HG03520 (cell line): ENCODE measurements around the gene CREG2.
"Not testable (repeated sequence)": the region's sequence is repeated elsewhere in the genome, so short reads cannot be mapped to it uniquely, and the experiment has no call there.

Experiments used
- ATAC-seq: cut with Tn5 transposase; IDR thresholded peaks from one replicate; pipeline ENCODE4 v1.9.1; 2021; ENCODE audit warnings: mild to moderate bottlenecking, moderate library complexity; ENCODE audit not compliant: unreplicated experiment

The CREG2 gene

DNA sequence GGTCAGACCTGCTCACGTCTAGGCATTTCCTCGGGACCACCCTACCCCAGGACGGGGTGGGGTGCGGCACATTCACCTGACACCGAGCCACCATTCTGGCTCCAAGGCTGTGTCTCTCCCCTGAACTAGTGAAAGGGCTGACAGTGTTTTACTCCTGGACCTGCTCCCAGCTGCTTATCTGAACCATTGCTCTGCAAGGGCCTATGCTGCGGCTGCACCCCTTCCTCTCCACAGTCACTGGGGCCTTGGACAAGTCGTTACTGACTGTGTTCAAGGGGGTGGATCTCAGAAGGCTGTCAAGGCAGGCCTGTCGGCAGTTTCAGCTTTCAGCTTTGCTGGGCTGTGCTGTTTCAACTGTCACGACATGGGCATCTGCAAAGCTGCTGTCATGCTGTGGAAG is 11.7 kb downstream of the CREG2 start:
- ATAC-seq, result no peak

GRCh38 chr2:101374821-101375561 is 12.3 kb downstream of the CREG2 start:
- no peak for ATAC-seq

GRCh38 chr2:101372792-101373191 is 14.5 kb downstream of the CREG2 start:
- no peak for ATAC-seq

DNA sequence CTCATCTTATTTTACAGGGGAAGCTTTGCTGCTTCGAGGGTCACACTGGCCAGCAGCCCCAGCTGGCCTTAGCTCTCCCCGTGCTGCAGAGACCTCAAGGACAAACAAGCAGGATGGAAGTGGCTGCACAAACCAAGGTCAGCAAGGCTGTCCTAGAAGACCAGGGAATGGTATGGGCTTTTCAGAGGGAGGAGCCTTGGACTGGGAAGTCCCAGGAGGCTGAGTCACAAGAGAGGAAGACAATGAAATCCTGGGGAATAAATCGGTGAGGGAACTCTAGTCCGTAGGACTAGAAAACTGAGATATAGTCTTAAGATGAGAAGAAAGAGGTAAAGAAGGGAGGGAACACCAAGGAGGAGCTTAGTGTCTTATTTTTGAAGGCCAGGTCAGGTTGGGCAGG is 15.7 kb downstream of the CREG2 start:
- ATAC-seq, result no peak

GRCh38 chr2:101369100-101369499 is 18.2 kb downstream of the CREG2 start:
- no peak for ATAC-seq

DNA sequence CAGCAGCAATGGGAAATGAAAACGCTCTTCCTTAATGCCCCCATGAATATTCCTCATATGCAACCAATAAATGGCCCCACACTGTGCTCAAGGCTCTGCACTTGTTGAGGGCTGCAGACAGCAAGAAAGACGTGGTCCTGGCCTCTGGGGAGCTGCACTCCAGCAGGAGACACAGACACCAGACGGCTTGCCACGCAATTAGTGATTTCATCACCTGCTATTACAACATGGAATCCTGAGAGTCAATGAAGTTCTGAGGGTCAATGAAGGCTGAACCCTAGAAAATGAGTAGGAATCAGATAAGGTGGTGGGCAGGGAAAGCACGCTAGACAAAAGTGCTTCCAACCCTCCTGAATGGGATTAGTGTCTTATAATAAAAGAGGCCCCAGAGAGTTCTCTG is 18.9 kb downstream of the CREG2 start:
- ATAC-seq, result no peak

DNA sequence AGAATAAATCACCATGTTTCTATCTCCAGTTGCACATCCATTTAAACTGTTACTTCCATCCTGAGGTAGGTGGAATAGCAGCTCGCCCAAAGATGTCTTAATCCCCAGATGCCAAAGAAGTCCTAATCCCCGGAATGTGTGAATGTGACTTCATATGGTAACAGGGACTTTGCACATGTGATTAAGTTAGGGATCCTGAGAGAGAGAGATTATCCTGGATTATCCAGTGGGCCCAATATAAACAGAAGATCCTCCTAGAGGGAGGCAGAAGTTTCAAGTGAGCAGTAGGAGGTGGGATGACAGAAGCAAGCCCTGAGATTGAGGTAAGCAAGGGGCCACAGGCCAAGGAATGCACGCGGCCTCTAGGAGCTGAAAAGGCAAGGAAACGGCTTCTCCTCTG is 19.8 kb downstream of the CREG2 start:
- ATAC-seq, result no peak

DNA sequence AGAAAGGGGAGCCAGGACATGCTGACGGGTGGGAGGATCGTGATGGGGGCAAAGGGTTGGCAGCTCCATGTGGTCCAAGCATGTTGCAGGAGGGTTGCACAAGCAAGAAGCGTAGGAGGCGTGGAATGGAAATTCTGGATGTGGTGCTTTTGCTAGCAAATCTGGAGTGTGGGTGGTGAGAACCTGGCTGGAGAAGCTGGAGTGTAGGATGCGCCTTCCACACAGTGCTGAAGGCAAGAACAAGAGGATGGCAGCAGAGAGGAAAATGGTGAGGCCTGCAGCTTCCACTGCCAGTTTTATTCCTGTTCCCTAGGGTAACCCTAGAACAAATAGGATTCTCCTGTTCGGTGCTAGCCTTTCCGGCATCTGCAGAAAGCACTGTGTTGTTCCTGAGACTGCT is 22.4 kb downstream of the CREG2 start:
- ATAC-seq, result no peak

DNA sequence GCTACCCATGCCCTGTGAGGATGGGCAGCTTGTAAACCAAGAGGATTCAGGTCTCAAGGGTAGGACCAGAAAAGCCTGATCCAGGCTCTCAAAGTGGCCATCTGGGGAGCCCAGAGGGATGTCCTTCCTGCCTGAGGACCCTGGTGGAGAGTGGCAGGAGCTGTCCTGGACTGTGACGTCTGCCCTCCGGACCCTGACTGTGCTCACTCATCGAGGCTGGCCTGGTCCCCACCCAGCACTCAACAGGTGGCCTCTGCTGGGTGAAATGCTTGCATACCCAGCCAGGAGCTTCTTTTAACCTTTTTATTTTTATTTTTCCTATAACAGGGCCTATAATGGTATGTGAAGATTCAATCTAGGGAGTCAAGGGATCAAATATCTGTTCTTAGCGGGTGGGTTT is 24.5 kb downstream of the CREG2 start:
- ATAC-seq, result no peak

DNA sequence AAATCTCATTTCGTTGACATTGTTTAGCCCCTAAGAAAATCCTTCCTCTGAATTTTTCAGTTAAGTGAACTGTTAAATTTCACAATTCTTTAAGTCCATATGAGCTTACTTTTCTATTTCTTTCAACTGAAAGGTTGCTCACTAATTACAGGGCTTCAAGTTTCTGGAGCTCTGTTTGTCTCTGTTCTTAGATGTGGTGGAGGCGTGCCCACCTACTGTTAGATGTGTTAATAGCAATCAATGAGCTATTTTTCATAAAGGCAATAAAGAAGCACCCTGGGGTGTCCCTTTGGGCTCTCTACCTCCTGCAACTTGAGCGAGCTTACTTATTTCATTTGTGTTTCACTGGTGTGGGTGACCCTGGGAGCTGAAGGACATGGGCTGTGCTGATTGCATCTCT is 25.0 kb downstream of the CREG2 start:
- ATAC-seq, result no peak

DNA sequence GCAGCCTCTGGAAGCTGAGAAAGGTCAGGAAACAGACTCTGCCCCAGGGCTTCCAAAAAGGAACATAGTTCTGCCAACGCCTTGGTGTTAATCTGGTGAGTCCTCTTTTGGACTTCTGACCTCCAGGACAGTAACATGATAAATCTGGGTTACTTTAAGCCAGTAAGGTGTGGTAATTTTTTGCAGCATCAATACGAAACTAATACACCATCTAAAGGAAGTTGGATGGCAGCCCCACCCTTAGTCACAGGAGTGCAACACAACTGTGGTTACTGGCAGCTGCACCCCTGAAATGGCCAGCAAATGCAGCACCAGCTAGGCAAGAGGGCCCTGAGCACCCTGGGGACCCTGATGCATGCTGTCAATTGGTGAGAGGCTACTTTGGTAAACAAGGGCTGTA is 25.8 kb downstream of the CREG2 start:
- no peak for ATAC-seq

- no peak for ATAC-seq
These were observed 26.2 kb downstream of the CREG2 start for GRCh38 chr2:101361121-101361520.

- no peak for ATAC-seq
These were observed 27.1 kb downstream of the CREG2 start for GRCh38 chr2:101360232-101360631.

- ATAC-seq, result no peak
These were observed 27.8 kb downstream of the CREG2 start for GRCh38 chr2:101359410-101359954.

GRCh38 chr2:101357376-101357775 is 29.9 kb downstream of the CREG2 start:
- no peak for ATAC-seq

GRCh38 chr2:101356521-101356920 is 30.8 kb downstream of the CREG2 start:
- ATAC-seq, result no peak

DNA sequence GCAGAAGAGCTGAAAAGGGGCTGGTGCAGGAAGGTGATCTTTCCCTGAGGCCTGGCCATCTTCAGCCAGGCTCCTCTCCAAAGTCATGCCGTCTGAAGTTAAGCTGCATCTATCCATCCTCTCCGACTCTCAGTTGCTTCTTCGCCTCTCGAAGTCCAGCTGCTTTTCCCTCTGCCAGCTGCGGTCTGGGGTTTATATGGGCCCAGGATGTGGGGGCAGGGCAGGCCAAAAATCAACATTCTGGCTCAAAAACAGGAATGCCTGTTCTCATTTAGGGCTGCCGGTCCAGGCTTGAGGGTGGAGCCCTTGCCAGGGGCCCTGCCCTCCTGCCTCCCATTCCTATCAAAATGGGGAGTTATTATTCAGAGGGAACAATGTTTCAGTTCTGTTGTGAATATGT is 31.2 kb downstream of the CREG2 start:
- no peak for ATAC-seq

DNA sequence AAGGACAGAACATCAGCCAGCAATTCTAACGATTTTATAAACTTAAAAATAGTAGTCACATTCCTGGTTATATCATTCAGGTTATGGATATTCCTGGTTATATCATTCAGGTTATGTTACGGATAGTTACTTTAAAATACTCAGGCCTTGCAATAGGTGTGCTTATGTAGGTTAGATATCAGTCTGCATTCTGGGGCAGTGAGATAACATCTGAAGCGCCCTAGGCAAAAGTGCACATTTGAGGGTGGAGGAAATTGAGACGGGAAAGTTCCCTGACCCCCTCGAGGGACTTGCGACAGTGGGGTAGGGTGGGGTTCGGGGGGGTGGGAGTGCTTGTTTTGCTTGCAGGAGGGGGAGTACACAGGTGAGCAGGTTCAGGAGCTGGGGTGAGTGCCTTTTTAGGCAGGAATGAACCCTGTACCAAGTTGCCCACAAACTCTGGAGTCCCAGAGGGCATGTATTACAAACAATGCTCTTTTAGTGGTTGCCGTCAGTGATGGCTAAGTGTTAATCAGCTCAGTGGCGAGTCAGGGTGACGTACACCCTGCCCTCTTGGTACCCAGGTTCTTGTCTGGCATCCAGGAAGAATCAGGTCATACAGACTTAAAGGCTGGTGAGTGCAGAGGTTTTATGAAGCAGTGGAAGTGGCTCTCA is 31.8 kb downstream of the CREG2 start:
- ATAC-seq, result no peak

- ATAC-seq, result no peak
These were observed 32.6 kb downstream of the CREG2 start for GRCh38 chr2:101354420-101355311.

DNA sequence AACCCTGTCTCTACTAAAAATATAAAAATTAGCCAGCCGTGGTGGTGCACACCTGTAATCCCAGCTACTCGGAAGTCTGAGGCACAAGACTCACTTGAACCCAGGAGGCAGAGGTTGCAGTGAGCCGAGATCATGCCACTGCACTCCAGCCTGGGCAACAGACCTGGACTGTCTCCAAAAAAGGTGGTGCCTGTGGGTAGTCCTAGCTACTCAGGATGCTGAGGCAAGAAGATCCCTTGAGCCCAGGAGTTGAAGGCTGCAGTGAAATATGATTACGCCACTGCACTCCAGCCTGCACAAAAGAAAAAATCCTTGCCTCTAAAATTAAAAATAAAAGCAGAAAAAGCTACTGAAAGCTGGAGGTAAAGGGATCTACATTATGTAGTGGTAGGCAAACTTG is 34.7 kb downstream of the CREG2 start:
- not testable (repeated sequence) for ATAC-seq

DNA sequence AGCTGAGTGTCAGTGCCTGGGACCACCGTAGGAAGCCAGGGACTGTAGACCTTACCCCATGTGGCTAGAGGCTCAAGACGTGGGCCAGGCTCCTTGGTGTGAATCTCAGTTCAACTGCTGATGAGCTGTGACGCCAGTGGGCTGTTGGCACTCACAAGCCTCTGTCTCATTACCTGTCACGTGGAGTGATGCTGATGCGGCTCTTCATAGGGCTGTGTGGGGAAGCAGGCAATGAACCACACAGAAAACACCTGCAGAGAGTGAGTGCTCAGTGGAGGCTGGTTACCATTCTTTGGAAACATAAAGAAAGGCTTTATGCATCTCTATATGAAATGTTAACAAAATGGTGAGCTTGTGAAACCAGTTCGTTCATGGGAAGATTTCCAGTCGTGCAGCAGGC is 36.1 kb downstream of the CREG2 start:
- no peak for ATAC-seq
